GM23338 (cell line): ENCODE data around the gene CALM1. TPM values are rescaled to one million over a fixed set of nuclear protein-coding genes. Genes with fewer than 3 reads are reported as not detected.

Experiments
- ATAC-seq: fragments of 200-7000 bp; cut with Tn5 transposase; 3 replicates; pipeline ENCODE4 v1.9.1; 2020
- DNase-seq: peaks from one replicate; pipeline ENCODE4 v3.0.0-alpha.2; 2015; ENCODE audit warnings: low spot score
- H2AFZ ChIP-seq: fragments of 200-600 bp; sonication (generic); 2 replicates; pipeline ENCODE4 v1.8.0; 2016; ENCODE audit warnings: antibody characterized with exemption, mild to moderate bottlenecking, moderate library complexity
- H3F3A ChIP-seq: fragments of 200-600 bp; sonication (generic); replicated peaks from 2 replicates; pipeline ENCODE4 v1.8.0; 2017; ENCODE audit warnings: antibody characterized with exemption, mixed run types, low read depth
- H3K27ac ChIP-seq: fragments of 200-600 bp; sonication (generic); 2 replicates; pipeline ENCODE4 v1.6.1; 2016; ENCODE audit warnings: low read depth
- H3K27me3 ChIP-seq: fragments of 200-600 bp; sonication (generic); 2 replicates; pipeline ENCODE4 v1.8.0; 2016; ENCODE audit warnings: mild to moderate bottlenecking, mixed run types, moderate library complexity; ENCODE audit not compliant: insufficient read depth
- H3K36me3 ChIP-seq: fragments of 200-600 bp; sonication (generic); 2 replicates; pipeline ENCODE4 v1.8.0; 2016; ENCODE audit warnings: mild to moderate bottlenecking; ENCODE audit not compliant: insufficient read depth
- H3K4me1 ChIP-seq: fragments of 200-600 bp; sonication (generic); 2 replicates; pipeline ENCODE4 v1.8.0; 2016; ENCODE audit warnings: mild to moderate bottlenecking, moderate library complexity; ENCODE audit not compliant: insufficient read depth
- H3K4me2 ChIP-seq: fragments of 200-600 bp; sonication (generic); 2 replicates; pipeline ENCODE4 v1.7.1; 2017; ENCODE audit warnings: mixed run types
- H3K4me3 ChIP-seq: fragments of 200-600 bp; sonication (generic); 2 replicates; pipeline ENCODE4 v1.6.1; 2016; ENCODE audit warnings: mixed run types
- H3K79me2 ChIP-seq: fragments of 200-600 bp; sonication (generic); replicated peaks from 2 replicates; pipeline ENCODE4 v1.8.0; 2017; ENCODE audit warnings: mild to moderate bottlenecking; ENCODE audit not compliant: insufficient read depth
- H3K9me2 ChIP-seq: fragments of 200-600 bp; sonication (generic); 2 replicates; pipeline ENCODE4 v1.8.0; 2017; ENCODE audit not compliant: insufficient read depth
- H4K20me1 ChIP-seq: fragments of 200-600 bp; sonication (generic); replicated peaks from 2 replicates; pipeline ENCODE4 v1.8.0; 2017; ENCODE audit warnings: mild to moderate bottlenecking; ENCODE audit not compliant: insufficient read depth
- H3K27ac Mint-ChIP-seq: 2 replicates; pipeline ENCODE4 v1.8.0; 2020; ENCODE audit warnings: inconsistent platforms, mild to moderate bottlenecking, moderate library complexity, mixed read lengths
- H3K27me3 Mint-ChIP-seq: 3 replicates; pipeline ENCODE4 v1.8.0; 2022; ENCODE audit warnings: low read depth, mild to moderate bottlenecking, moderate library complexity, mixed read lengths, inconsistent platforms; ENCODE audit not compliant: insufficient read depth, poor library complexity
- H3K36me3 Mint-ChIP-seq: 3 replicates; pipeline ENCODE4 v1.8.0; 2021; ENCODE audit warnings: low read depth, mild to moderate bottlenecking, inconsistent platforms, moderate library complexity, mixed read lengths
- H3K4me1 Mint-ChIP-seq: 3 replicates; pipeline ENCODE4 v1.8.0; 2020; ENCODE audit warnings: mild to moderate bottlenecking, inconsistent platforms, mixed read lengths
- H3K4me3 Mint-ChIP-seq: 3 replicates; pipeline ENCODE4 v1.8.0; 2021; ENCODE audit warnings: moderate library complexity, mild to moderate bottlenecking, inconsistent platforms, mixed read lengths
- H3K9me3 Mint-ChIP-seq: 3 replicates; pipeline ENCODE4 v1.8.0; 2020; ENCODE audit warnings: moderate library complexity, mild to moderate bottlenecking, inconsistent platforms, mixed read lengths
- CREB1 ChIP-seq: fragments of 250-450 bp; sonication (Bioruptor Pico); IDR thresholded peaks from 2 replicates; pipeline ENCODE4 v1.5.0; 2020; ENCODE audit warnings: low read depth, mild to moderate bottlenecking, moderate library complexity
- EZH2 ChIP-seq: fragments of 200-600 bp; sonication (generic); IDR thresholded peaks from one replicate; pipeline ENCODE4 v1.8.0; 2017; ENCODE audit warnings: antibody characterized with exemption, mild to moderate bottlenecking, low read depth; ENCODE audit not compliant: unreplicated experiment
- EZH2phosphoT487 ChIP-seq: fragments of 200-600 bp; sonication (generic); IDR thresholded peaks from one replicate; pipeline ENCODE4 v1.8.1; 2018; ENCODE audit warnings: antibody characterized with exemption; ENCODE audit not compliant: unreplicated experiment
- JUNB ChIP-seq: IDR thresholded peaks from one replicate; pipeline ENCODE4 v1.6.1; 2016; ENCODE audit warnings: antibody characterized with exemption; ENCODE audit not compliant: unreplicated experiment
- POLR2AphosphoS5 ChIP-seq: IDR thresholded peaks from 2 replicates; pipeline ENCODE4 v1.6.1; 2016; ENCODE audit warnings: antibody characterized with exemption, low read depth
- STAT1 ChIP-seq: IDR thresholded peaks from one replicate; pipeline ENCODE4 v1.6.1; 2016; ENCODE audit warnings: antibody characterized with exemption; ENCODE audit not compliant: unreplicated experiment
- ZNF114 ChIP-seq: fragments of 250-450 bp; sonication (Bioruptor Pico); IDR thresholded peaks from 2 replicates; pipeline ENCODE4 v1.5.0; 2020; ENCODE audit warnings: mild to moderate bottlenecking, moderate library complexity
- ZNF331 ChIP-seq: fragments of 250-450 bp; sonication (Bioruptor Pico); IDR thresholded peaks from 2 replicates; pipeline ENCODE4 v1.5.0; 2020; ENCODE audit warnings: low read depth, mild to moderate bottlenecking, moderate library complexity
- polyA plus RNA-seq: library from polyadenylated mRNA; unstranded; fragments of >200 nt; fragmentation: Nextera tagmentation; extraction: Ambion mirVana; gene quantifications from 2 replicates; pipeline ENCODE4 v1.2.1, GENCODE V29; 2016
- total RNA-seq: library from RNA; depleted of rRNA; stranded (reverse); fragments of >200 nt; shearing (Covaris generic); gene quantifications from 2 replicates; pipeline ENCODE4 v1.2.3, GENCODE V29; 2014
- TF ChIP-seq, protein P1 (sequence below): IDR thresholded peaks from 2 replicates; pipeline ENCODE4 v1.6.1; 2016; ENCODE audit warnings: antibody characterized with exemption
- TF ChIP-seq, protein P2 (sequence below), 2 experiments: fragments of 200-600 bp in 1 of 2; sonication (generic) in 1 of 2; conservative IDR thresholded peaks; 2 replicates each; pipeline versions ENCODE4 v1.5.1 to v1.6.1; 2016 to 2017; ENCODE audit warnings: antibody characterized with exemption in 2 of 2, low read depth in 2 of 2, mild to moderate bottlenecking in 2 of 2, moderate library complexity in 1 of 2
- TF ChIP-seq, protein P3 (sequence below): fragments of 250-450 bp; sonication (Bioruptor Pico); IDR thresholded peaks from 2 replicates; pipeline ENCODE4 v1.5.0; 2020; ENCODE audit warnings: mild to moderate bottlenecking, moderate library complexity
- TF ChIP-seq, protein P4 (sequence below): IDR thresholded peaks from one replicate; pipeline ENCODE4 v1.6.1; 2018; ENCODE audit warnings: antibody characterized with exemption; ENCODE audit not compliant: unreplicated experiment

The CALM1 gene
- total and polyA plus RNA-seq, 2 experiments from 2014 or later = 308 to 2,024 TPM

GRCh38 chr14:90440592-90440991 lies 43.8 kb downstream of the CALM1 start (continued):
- TF ChIP-seq, protein P1, sequence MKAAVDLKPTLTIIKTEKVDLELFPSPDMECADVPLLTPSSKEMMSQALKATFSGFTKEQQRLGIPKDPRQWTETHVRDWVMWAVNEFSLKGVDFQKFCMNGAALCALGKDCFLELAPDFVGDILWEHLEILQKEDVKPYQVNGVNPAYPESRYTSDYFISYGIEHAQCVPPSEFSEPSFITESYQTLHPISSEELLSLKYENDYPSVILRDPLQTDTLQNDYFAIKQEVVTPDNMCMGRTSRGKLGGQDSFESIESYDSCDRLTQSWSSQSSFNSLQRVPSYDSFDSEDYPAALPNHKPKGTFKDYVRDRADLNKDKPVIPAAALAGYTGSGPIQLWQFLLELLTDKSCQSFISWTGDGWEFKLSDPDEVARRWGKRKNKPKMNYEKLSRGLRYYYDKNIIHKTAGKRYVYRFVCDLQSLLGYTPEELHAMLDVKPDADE = no peak
- TF ChIP-seq POLR2AphosphoS5 (no peak), ZNF331 (CRISPR knock-in tag) (no peak)
- TF ChIP-seq, protein P2, sequence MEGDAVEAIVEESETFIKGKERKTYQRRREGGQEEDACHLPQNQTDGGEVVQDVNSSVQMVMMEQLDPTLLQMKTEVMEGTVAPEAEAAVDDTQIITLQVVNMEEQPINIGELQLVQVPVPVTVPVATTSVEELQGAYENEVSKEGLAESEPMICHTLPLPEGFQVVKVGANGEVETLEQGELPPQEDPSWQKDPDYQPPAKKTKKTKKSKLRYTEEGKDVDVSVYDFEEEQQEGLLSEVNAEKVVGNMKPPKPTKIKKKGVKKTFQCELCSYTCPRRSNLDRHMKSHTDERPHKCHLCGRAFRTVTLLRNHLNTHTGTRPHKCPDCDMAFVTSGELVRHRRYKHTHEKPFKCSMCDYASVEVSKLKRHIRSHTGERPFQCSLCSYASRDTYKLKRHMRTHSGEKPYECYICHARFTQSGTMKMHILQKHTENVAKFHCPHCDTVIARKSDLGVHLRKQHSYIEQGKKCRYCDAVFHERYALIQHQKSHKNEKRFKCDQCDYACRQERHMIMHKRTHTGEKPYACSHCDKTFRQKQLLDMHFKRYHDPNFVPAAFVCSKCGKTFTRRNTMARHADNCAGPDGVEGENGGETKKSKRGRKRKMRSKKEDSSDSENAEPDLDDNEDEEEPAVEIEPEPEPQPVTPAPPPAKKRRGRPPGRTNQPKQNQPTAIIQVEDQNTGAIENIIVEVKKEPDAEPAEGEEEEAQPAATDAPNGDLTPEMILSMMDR (conservative IDR thresholded peaks at IDR 0.05; ENCODE audit: low read depth in 2 of 2) = no peak

DNA sequence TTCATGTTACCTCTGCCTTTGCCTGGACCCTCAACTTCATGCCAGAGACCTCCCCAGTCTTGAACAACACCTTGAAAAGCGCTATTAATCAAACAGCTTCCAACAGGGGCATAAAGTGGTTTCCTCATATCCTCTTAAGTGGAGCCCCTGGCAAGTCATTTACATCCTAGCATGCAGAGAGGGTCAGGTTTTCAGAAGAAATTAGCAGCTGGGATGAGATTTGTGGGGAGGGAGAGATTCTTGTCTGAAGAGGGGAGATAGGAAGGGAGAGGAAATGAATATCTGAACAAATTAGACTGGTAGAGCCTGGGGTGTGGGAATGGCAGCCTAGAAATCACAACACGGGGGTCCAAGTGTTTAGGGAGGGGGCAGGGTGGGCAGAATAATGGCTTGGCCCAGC lies 45.6 kb downstream of the CALM1 start:
- Mint-ChIP-seq H3K4me3 (no peak overlapping the region), H3K4me1 (peaks cover 38% of the 10 kb centered on the region), H3K36me3 (peaks cover 4% of the 10 kb centered on the region; the same call in 2 of the 3 replicates), H3K27ac (no peak overlapping the region), H3K9me3 (peaks cover 6% of the 10 kb centered on the region), H3K27me3 (peaks cover 2% of the 10 kb centered on the region)
- Histone ChIP-seq H3K79me2 (no peaks in the 10 kb centered on the region), H3K4me3 (no peak overlapping the region), H3K27ac (no peak overlapping the region), H3F3A (peaks cover 6% of the 10 kb centered on the region; the same call in 1 of the 2 replicates), H3K9me2 (0 out of 2 replicates have a peak, but pooled peaks cover 3% of the 10 kb centered on the region), H3K4me2 (no peak overlapping the region), H3K27me3 (no peaks in the 10 kb centered on the region), H4K20me1 (no peaks in the 10 kb centered on the region), H3K4me1 (peaks cover 45% of the 10 kb centered on the region), H2AFZ (peak overlapping the region; percentile 76; the same call in 1 of the 2 replicates), H3K36me3 (no peaks in the 10 kb centered on the region)
- no peak for ATAC-seq
- no peak for DNase-seq
- TF ChIP-seq ZNF114 (no peak), JUNB (no peak), CREB1 (CRISPR knock-in tag) (no peak), STAT1 (no peak), EZH2phosphoT487 (no peak), EZH2 (no peak)
- TF ChIP-seq, protein P1 = no peak
- TF ChIP-seq, protein P3, sequence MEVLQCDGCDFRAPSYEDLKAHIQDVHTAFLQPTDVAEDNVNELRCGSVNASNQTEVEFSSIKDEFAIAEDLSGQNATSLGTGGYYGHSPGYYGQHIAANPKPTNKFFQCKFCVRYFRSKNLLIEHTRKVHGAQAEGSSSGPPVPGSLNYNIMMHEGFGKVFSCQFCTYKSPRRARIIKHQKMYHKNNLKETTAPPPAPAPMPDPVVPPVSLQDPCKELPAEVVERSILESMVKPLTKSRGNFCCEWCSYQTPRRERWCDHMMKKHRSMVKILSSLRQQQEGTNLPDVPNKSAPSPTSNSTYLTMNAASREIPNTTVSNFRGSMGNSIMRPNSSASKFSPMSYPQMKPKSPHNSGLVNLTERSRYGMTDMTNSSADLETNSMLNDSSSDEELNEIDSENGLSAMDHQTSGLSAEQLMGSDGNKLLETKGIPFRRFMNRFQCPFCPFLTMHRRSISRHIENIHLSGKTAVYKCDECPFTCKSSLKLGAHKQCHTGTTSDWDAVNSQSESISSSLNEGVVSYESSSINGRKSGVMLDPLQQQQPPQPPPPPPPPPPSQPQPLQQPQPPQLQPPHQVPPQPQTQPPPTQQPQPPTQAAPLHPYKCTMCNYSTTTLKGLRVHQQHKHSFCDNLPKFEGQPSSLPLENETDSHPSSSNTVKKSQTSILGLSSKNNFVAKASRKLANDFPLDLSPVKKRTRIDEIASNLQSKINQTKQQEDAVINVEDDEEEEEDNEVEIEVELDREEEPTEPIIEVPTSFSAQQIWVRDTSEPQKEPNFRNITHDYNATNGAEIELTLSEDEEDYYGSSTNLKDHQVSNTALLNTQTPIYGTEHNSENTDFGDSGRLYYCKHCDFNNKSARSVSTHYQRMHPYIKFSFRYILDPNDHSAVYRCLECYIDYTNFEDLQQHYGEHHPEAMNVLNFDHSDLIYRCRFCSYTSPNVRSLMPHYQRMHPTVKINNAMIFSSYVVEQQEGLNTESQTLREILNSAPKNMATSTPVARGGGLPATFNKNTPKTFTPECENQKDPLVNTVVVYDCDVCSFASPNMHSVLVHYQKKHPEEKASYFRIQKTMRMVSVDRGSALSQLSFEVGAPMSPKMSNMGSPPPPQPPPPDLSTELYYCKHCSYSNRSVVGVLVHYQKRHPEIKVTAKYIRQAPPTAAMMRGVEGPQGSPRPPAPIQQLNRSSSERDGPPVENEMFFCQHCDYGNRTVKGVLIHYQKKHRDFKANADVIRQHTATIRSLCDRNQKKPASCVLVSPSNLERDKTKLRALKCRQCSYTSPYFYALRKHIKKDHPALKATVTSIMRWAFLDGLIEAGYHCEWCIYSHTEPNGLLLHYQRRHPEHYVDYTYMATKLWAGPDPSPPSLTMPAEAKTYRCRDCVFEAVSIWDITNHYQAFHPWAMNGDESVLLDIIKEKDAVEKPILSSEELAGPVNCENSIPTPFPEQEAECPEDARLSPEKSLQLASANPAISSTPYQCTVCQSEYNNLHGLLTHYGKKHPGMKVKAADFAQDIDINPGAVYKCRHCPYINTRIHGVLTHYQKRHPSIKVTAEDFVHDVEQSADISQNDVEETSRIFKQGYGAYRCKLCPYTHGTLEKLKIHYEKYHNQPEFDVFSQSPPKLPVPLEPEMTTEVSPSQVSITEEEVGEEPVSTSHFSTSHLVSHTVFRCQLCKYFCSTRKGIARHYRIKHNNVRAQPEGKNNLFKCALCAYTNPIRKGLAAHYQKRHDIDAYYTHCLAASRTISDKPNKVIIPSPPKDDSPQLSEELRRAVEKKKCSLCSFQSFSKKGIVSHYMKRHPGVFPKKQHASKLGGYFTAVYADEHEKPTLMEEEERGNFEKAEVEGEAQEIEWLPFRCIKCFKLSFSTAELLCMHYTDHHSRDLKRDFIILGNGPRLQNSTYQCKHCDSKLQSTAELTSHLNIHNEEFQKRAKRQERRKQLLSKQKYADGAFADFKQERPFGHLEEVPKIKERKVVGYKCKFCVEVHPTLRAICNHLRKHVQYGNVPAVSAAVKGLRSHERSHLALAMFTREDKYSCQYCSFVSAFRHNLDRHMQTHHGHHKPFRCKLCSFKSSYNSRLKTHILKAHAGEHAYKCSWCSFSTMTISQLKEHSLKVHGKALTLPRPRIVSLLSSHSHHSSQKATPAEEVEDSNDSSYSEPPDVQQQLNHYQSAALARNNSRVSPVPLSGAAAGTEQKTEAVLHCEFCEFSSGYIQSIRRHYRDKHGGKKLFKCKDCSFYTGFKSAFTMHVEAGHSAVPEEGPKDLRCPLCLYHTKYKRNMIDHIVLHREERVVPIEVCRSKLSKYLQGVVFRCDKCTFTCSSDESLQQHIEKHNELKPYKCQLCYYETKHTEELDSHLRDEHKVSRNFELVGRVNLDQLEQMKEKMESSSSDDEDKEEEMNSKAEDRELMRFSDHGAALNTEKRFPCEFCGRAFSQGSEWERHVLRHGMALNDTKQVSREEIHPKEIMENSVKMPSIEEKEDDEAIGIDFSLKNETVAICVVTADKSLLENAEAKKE (CRISPR knock-in tag) = no peak
- TF ChIP-seq, protein P4, sequence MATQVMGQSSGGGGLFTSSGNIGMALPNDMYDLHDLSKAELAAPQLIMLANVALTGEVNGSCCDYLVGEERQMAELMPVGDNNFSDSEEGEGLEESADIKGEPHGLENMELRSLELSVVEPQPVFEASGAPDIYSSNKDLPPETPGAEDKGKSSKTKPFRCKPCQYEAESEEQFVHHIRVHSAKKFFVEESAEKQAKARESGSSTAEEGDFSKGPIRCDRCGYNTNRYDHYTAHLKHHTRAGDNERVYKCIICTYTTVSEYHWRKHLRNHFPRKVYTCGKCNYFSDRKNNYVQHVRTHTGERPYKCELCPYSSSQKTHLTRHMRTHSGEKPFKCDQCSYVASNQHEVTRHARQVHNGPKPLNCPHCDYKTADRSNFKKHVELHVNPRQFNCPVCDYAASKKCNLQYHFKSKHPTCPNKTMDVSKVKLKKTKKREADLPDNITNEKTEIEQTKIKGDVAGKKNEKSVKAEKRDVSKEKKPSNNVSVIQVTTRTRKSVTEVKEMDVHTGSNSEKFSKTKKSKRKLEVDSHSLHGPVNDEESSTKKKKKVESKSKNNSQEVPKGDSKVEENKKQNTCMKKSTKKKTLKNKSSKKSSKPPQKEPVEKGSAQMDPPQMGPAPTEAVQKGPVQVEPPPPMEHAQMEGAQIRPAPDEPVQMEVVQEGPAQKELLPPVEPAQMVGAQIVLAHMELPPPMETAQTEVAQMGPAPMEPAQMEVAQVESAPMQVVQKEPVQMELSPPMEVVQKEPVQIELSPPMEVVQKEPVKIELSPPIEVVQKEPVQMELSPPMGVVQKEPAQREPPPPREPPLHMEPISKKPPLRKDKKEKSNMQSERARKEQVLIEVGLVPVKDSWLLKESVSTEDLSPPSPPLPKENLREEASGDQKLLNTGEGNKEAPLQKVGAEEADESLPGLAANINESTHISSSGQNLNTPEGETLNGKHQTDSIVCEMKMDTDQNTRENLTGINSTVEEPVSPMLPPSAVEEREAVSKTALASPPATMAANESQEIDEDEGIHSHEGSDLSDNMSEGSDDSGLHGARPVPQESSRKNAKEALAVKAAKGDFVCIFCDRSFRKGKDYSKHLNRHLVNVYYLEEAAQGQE = no peak
